HG02763 (cell line): ENCODE data around the gene ZNF629.

Experiments
- ATAC-seq: cut with Tn5 transposase; IDR thresholded peaks from one replicate; pipeline ENCODE4 v1.9.1; 2021; ENCODE audit warnings: mild to moderate bottlenecking, moderate library complexity; ENCODE audit not compliant: unreplicated experiment

ZNF629 gene

DNA sequence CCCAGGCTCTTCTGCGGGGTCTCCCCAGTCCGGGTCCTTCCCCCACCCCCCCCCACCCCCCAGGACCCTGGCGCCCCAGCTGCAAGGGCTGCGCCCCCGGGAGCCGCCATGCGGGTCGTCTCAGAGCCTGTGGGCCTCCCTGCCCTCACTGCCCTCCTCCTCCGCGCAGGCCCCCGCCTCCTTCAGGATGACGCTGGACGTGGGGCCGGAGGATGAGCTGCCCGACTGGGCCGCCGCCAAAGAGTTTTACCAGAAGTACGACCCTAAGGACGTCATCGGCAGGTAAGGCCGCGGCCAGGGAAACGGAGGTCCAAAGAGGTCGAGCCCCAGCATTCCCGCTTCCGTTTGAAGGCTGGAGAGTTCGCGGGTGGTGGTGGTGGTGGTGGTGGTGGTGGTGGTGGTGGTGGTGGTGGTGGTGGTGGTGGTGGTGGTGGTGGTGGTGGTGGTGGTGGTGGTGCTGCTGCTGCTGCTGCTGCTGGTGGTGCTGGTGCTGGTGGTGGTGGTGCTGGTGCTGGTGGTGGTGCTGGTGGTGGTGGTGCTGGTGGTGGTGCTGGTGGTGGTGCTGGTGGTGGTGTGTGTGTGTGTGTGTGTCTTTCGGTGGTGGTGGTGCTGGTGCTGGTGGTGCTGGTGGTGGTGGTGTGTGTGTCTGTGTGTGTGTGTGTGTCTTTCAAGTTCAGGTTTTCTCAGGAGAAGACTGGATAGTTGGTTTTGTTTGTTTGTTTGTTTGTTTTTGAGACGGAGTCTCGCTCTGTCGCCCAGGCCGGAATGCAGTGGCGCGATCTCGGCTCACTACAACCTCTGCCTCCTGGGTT lies 38.2 kb downstream of the ZNF629 start:
- ATAC-seq: peak; percentile 8

DNA sequence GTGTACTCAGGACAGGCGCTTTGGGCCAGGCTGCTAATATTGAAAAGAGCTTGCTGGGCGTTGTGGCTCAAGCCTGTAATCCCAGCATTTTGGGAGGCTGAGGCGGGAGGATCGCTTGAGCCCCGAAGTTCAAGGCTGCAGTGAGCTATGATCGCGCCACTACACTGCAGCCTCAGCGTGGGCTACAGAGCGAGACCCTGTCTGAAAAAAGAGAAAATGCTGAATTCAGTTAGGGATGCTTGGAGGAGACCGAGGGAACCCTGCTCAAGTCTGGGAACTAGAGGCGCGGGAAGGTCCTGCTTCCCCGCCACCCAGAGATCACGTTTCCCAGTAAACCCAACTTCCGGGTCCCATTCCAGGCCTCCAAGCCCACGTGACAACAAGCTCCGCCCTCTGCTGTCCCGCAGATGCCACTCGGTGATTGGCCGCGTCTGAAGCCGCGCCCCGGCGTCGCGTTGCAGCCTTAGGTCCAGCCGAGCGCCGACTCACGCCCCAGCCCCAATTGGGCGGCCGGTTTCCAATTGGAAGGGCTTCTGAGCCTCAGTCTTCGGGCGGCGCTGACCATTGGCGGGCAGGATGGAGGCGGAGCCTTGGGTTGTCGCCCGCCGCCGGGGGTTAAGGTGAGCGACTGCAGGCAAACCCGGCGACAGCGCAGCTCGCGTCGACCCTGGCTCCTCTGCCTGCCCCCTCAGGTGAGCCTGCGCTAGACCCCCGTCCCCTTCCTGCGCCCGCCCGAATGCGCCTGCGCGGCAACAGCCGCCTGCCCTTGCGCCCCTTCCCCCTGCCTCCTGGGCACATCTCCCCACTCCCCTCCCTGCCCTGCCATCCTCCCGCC lies 39.0 kb downstream of the ZNF629 start, which contains the start of gene PHKG2:
TSS of gene PHKG2 (plus strand) at position 627 of the 835 bp plus-strand sequence. CDS start 396 bp downstream, outside the sequence.
- peak; percentile 97 for ATAC-seq

DNA sequence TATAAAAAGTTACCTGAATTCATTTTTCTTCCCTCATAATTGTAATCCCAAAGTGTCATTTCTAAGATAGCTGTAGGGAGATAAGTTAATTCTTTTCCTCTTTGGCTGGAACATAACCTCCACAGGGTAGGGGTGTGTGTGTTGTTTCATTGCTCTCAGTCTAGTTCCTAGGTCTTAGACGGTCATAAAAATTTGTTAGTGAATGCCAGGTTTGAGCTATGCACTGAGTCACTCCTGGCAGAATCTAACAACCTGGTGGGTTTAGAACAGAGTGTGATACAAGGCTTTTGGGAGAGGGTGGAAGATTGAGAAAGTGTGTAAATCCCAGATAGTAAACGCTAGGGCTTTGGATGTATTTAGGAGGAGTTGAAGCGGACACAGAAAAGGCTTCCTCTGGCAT lies 39.7 kb downstream of the ZNF629 start:
- no peak for ATAC-seq

DNA sequence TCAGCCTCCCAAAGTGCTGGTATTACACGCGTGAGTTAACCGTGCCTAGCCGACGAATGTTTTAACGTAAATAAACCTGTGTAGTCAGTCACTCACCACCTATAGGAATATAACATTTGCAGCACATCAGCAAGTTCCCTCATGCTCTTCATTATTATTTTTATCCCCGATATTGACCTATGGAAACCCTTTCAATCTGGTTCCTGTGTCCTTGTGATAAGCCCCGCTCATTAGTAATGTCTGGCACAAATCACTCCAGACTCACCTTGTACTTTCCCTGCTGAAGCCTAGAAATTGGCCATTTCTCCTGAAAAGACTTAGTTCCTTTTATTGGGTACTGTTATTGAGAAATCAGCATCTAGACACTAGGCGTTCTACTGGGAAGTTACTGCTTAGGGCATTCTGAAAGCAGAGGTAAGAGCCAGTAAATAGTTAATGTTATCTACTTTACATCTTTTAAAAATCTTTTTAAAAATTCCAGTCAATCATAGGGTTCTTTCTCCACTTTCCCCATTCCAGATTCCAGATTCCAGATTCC lies 40.3 kb downstream of the ZNF629 start:
- no peak for ATAC-seq

DNA sequence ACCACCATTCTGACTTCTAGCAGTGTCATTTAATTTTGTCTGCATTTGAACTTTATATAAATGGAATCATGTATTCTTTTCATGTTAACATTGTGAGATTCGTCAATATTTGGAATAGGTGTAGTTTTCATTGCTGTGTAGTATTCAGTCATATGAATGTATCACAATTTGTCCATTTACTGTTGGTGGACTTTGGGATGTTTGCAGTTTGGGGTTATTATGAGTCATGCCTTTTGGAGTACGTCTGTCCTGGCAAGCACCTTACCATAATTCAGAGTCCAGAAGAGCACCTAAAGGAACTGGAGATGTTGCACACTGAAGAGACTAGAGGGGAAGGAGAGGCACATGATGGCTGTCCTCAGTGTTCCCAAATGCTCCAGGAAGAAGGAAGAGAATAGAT lies 41.9 kb downstream of the ZNF629 start:
- no peak for ATAC-seq

DNA sequence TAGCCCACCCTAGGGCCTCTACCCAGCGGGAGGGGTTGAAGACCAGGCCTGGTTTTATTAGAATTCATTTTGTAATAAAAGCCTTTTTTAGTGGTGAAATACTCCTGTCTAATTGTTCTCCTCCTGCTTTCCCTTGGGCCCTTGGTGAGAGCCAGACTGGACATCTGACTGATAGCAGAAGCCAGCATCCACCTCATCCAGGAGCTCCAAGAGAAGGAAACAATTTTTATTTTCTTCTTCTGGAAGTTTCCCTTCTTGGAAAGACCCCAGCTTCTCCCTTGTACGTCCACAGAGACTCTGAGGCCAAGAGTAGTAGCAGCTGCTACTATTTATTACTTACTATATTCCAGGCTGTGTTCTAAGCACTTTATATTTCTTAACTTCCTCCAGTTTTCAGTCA lies 42.8 kb downstream of the ZNF629 start:
- ATAC-seq: no peak

DNA sequence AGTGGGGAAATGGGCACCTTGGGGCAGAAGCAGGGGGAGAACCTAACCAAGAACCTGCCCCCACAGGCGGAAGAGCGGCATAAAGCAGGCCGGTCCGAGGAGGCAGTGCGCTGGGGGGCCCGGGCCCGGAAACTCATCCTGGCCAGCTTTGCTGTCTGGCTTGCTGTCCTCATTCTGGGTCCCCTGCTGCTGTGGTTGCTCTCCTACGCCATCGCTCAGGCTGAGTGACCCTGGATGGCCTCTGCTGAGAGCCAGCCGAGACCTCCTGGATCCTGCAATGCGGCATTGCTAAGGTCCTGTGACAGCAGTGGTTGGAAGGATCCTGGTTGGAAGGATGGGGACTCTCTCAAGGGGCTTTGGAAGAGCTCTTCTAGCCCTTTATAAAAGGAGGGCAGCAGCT lies 43.3 kb downstream of the ZNF629 start:
- no peak for ATAC-seq

DNA sequence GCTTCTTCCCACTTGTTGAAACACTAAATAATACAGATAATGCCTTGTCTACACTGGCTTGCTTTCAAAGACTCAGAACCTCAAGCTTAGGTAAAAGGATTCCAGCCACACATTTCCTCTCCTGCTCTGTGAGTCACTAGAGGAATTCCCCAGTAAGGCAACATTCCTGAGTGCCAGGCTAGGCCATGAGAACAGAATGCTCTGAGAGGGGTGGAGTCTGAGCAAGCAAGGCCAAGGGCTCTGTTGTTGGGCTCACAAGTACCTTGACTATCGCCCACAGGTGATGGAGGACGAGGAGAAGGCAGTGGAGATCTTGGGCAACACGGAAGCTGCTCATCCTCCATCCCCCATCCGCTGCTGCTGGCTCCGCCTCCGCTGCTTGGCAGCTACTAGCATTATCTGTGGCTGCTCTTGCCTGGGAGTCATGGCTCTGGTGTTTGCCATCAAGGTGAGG lies 45.5 kb downstream of the ZNF629 start:
- no peak for ATAC-seq

DNA sequence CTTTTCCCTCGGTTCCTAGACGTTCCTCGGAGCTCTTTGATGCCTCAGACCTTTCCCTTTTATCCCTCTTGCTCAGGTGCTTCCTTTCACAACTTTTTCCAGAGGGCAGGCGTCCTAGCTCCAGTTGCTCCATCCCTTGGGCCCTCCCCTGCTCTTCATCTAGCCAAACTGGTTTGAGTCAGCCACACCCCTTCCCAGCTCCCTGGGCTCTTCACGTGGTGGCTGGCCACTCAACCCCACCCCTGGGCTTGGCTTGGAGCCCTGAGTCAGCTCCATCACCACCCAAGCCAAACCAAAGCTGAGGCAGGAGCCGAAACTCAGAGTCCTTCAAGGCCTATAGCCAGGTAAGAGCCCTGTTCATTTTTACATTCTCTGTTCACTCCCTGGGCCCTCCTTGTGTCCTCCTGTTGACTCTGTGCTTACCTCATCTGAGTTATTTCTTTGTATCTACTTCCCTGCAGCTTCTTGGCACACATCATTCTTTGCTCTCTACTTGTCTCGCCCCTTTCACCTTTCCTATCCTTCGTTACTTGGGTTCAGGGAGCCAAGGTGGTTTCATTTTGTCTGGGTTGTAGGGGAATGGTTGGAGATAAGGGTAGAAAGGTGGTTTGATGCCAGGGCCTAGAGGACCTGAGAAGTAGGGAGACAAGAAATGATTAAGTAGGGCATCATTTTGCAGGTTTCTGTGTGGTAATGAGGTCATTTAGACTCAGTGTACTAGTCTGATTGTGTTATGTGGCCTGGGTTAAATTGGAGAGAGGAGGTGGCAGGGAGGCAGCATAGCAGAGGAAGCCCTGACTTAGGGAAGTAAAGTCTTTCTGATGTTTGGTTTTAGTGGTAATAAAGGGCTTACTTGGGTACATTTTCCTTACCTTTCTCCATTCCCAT lies 46.4 kb downstream of the ZNF629 start:
- no peak for ATAC-seq

DNA sequence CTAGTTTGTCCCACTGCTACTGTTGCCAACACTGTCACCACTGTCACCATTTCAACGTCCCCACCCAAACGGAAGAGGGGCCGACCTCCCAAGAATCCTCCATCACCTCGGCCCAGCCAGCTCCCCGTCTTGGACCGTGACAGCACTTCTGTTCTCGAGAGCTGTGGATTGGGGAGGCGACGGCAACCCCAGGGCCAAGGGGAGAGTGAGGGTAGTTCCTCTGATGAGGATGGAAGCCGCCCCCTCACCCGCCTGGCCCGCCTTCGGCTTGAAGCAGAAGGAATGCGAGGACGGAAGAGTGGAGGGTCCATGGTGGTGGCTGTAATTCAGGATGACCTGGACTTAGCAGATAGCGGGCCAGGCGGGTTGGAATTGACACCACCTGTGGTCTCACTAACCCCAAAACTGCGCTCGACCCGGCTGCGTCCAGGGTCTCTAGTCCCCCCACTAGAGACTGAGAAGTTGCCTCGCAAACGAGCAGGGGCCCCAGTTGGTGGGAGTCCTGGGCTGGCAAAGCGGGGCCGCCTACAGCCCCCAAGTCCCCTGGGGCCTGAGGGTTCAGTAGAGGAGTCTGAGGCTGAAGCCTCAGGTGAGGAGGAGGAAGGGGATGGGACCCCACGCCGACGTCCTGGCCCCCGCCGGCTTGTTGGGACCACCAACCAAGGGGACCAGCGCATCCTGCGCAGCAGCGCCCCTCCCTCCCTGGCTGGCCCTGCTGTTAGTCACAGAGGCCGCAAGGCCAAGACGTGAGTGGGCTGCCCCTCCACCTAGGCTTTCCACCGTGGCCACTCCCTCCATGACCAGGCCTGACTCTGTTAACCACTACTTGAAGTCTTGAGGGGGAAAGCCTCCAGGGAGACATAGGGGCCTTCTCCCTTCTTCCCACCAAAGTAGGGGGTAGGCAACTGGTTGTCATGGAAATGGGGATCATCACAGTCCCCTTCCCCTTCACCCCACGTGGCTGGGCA lies 47.7 kb downstream of the ZNF629 start:
- ATAC-seq: no peak

DNA sequence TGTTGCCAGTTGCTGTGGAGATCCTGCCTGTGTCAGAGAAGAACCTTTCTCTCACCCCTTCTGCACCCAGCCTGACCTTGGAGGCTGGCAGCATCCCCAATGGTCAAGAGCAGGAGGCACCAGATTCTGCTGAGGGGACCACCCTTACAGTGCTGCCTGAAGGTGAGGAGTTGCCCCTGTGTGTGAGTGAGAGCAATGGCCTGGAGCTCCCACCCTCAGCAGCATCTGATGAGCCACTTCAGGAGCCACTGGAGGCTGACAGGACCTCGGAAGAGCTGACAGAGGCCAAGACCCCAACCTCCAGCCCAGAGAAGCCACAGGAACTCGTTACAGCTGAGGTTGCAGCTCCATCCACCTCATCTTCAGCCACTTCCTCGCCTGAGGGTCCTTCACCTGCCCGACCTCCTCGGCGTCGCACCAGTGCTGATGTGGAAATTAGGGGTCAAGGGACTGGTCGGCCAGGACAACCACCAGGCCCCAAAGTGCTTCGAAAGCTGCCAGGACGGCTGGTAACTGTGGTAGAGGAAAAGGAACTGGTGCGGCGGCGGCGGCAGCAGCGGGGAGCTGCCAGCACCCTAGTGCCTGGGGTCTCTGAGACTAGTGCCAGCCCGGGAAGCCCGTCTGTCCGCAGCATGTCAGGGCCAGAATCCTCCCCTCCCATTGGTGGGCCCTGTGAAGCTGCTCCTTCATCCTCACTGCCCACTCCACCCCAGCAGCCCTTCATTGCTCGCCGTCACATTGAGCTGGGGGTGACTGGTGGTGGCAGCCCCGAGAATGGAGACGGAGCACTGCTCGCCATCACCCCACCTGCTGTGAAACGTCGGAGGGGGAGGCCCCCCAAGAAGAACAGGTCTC lies 49.0 kb downstream of the ZNF629 start:
- ATAC-seq: no peak

DNA sequence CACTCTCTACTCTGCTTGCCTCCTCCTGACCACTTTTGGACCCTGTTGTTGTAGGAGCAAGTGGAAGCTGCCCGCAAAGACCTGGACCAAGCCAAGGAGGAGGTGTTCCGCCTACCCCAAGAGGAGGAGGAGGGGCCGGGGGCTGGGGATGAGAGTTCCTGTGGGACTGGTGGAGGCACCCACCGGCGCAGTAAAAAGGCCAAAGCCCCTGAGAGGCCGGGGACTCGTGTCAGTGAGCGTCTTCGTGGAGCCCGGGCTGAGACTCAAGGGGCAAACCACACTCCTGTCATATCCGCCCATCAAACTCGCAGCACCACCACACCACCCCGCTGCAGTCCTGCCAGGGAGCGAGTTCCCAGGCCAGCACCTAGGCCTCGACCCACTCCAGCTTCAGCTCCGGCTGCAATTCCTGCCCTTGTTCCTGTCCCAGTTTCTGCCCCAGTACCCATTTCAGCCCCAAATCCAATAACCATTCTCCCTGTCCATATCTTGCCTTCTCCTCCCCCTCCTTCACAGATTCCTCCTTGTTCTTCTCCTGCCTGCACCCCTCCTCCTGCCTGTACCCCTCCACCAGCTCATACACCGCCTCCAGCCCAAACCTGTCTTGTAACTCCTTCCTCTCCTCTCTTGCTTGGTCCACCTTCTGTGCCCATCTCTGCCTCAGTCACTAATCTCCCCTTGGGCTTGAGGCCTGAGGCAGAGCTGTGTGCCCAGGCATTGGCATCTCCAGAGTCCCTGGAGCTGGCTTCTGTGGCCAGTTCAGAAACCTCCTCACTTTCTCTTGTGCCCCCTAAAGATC lies 49.8 kb downstream of the ZNF629 start:
- ATAC-seq: no peak

DNA sequence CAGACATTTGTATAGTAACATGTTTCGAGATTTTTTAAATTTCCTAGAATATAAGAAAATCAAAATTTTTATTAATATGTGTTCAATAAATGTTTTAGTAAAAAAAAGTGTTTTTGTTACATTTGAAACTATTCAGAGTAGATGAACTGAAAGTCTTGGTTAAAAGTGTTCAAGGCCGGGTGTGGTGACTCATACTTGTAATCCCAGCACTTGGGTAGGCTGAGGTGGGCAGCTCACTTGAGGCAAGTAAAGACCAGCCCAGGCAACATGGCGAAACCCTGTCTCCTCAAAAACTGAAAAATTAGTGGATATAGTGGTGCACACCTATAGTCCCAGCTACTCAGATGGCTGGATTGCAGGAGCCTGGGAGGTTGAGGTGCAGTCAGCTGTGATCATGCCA lies 55.6 kb downstream of the ZNF629 start:
- ATAC-seq: no peak

DNA sequence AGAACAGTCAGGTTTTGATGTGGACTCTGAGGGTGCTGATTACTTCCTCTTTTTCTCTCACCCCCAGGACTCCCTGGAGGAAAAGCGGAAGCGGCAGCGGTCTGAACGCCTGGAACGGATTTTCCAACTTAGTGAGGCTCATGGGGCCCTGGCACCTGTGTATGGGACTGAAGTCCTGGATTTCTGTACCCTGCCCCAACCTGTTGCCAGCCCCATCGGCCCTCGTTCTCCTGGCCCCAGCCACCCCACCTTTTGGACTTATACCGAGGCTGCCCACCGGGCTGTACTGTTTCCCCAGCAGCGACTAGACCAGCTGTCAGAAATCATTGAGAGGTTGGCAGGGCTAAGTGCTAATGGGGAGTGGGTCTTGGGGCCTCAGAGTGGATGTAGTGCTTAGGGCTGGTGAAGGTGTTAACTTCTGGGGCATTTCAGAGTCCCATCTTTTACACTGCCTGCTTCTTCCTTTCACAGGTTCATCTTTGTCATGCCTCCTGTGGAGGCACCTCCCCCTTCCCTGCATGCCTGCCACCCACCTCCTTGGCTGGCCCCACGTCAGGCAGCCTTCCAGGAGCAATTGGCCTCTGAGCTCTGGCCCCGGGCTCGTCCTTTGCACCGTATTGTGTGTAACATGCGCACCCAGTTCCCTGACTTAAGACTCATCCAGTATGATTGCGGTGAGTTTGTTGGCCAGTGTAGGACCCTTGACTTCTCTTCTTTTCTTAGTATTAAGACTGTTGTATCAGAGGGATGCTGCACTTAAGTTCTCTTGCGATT lies 57.9 kb downstream of the ZNF629 start:
- no peak for ATAC-seq
